NCI-H2029 (cell line): ENCODE results near the gene SLC6A19.
A peak's percentile ranks its signal among the peaks of the same experiment; 100 is the strongest.

ENCODE experiments used
- DNase-seq: peaks from one replicate; lab custom pipeline; 2025; lab: John Stamatoyannopoulos, UW

The SLC6A19 gene

GRCh38 chr5:1195916-1196315 is 5.5 kb upstream of the SLC6A19 start:
- no peak for DNase-seq

GRCh38 chr5:1196562-1196961 is 4.8 kb upstream of the SLC6A19 start:
- DNase-seq, result no peak

- no peak for DNase-seq
Measured at GRCh38 chr5:1197876-1198666, 3.3 kb upstream of the SLC6A19 start.

- no peak for DNase-seq
Measured at GRCh38 chr5:1199340-1199648, 2.1 kb upstream of the SLC6A19 start.

GRCh38 chr5:1199649-1200494 is 1.5 kb upstream of the SLC6A19 start:
- no peak for DNase-seq

- DNase-seq, result no peak
Measured at GRCh38 chr5:1200495-1201326, 684 bp upstream of the SLC6A19 start.

- no peak for DNase-seq
Measured at GRCh38 chr5:1202026-1202797, 817 bp downstream of the SLC6A19 start.

- no peak for DNase-seq
Measured at GRCh38 chr5:1202798-1203185, 1.4 kb downstream of the SLC6A19 start.

GRCh38 chr5:1203311-1203967 is 2.0 kb downstream of the SLC6A19 start:
- no peak for DNase-seq

GRCh38 chr5:1203968-1204692 is 2.7 kb downstream of the SLC6A19 start:
- no peak for DNase-seq

- DNase-seq, result no peak
Measured at GRCh38 chr5:1204693-1205242, 3.4 kb downstream of the SLC6A19 start.

- no peak for DNase-seq
Measured at GRCh38 chr5:1205255-1206180, 4.1 kb downstream of the SLC6A19 start.

- no peak for DNase-seq
Measured at GRCh38 chr5:1206521-1207412, 5.4 kb downstream of the SLC6A19 start.

GRCh38 chr5:1207555-1207954 is 6.2 kb downstream of the SLC6A19 start:
- DNase-seq, result no peak

- DNase-seq, result no peak
Measured at GRCh38 chr5:1208221-1208742, 6.9 kb downstream of the SLC6A19 start.

- peak; percentile 28 for DNase-seq
Measured at GRCh38 chr5:1208743-1209488, 7.5 kb downstream of the SLC6A19 start.

GRCh38 chr5:1209489-1209852 is 8.1 kb downstream of the SLC6A19 start:
- no peak for DNase-seq
